Brain pericyte (primary cell): ENCODE measurements around the gene LRRC2.
"Not testable (repeated sequence)": the region's sequence is repeated elsewhere in the genome, so short reads cannot be mapped to it uniquely, and the experiment has no call there.

Source experiments
- DNase-seq: peaks from one replicate; pipeline ENCODE4 v3.0.0-alpha.2; 2012; ENCODE audit warnings: low read depth, low spot score

LRRC2 gene

DNA sequence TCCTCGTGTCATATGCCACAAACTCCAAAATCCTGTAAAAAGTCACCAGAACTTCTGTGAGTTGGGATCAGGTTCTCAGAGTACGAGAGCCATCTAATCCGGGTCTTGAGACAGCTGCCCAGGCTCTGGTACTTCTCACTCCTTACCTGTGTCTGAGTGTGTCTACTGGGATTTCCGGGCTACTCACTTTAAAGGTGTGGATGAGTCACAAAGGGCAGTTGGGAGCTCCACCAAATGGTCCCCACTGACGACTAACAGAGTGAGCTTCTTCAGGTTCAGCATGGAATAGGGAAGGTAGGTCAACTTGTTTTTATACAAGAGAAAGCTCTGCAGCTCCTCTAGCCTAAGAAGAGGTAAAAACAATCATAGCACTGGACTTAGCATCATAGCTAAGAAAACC is 38.9 kb downstream of the LRRC2 start:
- no peak for DNase-seq

GRCh38 chr3:46524832-46525231 is 41.3 kb downstream of the LRRC2 start:
- DNase-seq, result no peak

- no peak for DNase-seq
Observed at GRCh38 chr3:46524008-46524407, 42.1 kb downstream of the LRRC2 start.

DNA sequence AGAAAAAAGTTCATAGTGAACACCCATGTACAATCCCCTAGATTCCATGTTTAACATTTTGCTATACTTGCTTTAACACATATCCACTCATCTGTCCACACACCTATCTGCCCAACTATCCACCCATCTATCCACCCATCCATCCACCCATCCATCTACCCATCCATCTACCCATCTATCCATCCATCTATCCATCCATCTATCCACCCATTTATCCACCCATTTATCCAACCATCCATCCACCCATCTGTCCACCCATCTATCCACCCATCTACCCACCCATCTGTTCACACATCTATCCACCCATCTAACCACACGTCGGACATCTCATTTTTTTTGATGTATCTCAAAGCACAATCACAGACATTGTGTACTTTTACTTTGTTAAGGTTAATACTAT is 42.5 kb downstream of the LRRC2 start:
- DNase-seq, result no peak

DNA sequence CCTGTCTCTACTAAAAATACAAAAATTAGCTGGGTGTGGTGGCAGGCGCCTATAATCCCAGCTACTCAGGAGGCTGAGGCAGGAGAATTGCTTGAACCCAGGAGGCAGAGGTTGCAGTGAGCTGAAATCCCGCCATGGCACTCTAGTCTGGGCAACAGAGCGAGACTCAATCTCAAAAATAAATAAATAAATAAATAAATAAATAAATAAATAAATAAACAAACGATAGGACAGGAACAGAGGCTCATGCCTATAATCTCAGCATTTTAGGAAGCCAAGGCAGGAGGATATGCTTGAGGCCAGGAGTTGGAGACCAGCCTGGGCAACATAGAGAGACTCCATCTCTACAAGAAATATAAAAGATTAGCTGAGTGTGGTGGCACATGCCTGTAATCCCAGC is 43.9 kb downstream of the LRRC2 start:
- not testable (repeated sequence) for DNase-seq

DNA sequence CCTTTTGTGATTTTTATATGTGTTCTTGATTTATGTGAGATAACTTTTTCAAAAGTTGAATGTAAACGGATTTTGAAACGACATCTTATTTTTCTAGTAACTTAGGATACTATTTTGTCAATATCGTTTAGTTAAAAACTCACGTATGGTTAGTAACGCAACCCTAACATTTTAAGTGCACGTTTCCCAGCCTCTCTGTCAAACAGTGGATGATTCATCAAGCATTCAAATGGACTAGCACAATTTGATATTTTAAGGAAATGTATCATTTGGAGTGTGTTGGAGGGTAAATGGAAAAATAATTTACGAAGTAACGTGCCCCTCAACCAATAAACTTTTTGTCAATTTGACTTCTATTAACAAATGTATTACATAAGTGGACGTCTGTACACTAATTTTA is 45.0 kb downstream of the LRRC2 start:
- no peak for DNase-seq

GRCh38 chr3:46520531-46520930 is 45.6 kb downstream of the LRRC2 start:
- DNase-seq, result no peak

DNA sequence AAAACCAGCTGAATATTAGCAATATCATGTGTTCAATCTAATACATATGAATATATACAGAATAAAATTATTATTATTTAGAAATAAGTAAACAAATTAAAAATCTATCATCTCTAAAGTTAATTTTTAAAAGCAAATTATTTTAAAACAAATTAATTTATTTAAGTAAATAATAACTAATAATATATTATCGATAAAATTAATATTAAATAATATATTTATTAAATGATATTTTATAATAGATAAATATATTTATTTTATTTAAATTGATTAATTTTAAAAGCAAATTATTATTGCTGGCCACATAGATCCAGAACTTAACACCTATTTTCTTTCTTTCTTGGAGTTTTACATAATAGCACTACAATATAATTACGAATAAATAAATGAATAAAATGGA is 46.1 kb downstream of the LRRC2 start:
- DNase-seq, result no peak

GRCh38 chr3:46517784-46518181 is 48.3 kb downstream of the LRRC2 start:
- no peak for DNase-seq

DNA sequence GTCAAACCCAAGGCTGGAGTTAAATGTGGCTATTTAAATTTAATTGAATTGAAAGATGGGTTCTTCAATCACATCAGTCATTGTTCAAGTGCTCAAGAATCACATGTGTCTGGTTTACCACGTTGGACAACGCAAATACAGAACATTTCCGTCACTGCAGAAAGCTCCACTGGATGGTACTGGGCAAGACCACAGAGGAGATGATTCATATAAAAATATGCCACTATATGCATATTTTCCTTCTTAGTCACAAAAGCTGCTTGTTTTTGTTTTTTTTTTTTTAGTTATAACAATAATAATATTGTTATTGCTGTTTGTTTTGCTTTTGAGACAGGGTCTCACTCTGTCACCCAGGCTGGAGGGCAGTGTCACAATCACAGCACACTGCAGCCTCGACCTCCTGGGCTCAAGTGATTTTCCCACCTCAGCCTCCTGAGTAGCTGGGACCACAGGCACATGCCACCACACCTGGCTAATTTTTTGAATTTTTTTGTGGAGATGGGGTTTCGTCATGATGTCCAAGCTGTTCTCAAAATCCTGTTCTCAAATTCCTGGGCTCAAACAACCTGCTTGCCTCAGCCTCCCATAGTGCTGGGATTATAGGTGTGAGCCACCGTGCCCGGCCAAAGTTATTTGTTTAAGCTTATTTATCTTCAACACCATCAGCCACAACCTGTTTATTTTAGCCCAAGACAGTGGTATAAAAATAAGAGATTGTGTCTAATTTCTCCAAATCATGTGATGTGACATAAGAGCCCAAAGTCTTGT is 48.9 kb downstream of the LRRC2 start:
- DNase-seq, result no peak

DNA sequence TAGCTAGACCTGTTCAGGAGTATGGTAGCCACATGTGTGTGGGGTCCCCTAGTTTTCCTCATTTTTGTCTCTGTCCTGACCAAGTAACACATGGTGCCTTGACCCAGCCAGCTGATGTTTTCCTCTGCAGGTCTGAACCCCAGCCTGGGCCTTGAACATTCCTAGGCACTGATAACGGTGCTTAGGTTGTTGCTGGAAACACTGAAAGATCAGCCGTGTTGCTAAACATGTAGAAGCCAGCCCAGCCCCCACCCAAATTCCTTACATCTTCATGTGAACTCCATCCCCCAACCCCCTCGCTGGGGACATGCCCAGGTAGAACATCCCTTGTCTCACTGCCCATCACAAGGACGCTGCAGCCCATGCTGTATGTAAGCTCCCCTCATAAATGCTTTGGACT is 49.6 kb downstream of the LRRC2 start:
- no peak for DNase-seq

DNA sequence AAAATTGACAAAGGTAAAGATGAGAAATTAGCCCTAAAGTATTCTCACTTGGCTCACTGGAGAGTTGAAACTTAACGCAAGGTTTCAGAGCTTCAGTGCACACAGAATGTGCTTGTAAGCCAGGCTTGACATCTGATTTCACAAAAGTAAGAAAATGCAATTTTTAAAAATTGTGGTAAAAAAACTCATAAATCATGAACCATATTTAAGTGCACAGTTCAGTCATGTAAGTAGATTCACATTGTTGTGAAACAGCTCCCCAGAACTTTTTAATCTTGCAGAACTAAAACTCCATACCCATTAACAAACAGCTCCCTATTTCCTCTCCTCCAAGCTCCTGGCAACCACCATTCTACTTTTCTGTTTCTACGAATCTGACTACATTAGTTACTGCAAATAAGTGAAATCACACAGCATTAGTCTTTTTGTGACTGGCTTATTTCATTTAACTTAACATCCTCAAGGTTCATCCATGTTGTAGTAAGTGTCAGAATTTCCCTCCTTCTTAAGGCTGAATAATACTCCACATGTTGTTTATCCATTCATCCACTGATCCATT is 53.8 kb downstream of the LRRC2 start:
- no peak for DNase-seq

DNA sequence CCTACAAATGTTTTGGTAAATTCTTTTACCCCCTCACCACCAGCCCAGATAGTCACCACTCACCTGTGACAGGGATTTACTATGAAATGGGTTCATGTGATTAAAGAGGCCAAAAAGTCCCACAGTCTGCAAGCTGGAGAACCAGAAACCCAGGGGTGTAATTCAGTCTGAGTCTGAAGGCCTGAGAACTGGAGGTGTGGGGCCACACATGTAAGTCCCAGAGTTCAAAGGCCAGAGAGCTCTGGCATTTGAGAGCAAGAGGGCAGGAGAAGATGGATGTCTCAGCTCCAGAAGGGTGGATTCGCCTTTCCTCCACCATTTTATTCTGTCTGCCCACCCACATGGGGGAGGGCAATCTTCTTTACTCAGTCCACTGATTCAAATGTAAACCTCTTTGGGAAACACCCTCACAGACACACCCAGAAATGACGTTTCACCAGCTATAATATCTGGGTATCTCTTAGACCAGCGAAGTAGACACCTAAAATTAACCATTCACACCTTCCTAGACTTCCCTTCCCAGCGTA is 56.4 kb downstream of the LRRC2 start:
- no peak for DNase-seq

GRCh38 chr3:46508850-46509591 is 57.1 kb downstream of the LRRC2 start:
- DNase-seq, result no peak

DNA sequence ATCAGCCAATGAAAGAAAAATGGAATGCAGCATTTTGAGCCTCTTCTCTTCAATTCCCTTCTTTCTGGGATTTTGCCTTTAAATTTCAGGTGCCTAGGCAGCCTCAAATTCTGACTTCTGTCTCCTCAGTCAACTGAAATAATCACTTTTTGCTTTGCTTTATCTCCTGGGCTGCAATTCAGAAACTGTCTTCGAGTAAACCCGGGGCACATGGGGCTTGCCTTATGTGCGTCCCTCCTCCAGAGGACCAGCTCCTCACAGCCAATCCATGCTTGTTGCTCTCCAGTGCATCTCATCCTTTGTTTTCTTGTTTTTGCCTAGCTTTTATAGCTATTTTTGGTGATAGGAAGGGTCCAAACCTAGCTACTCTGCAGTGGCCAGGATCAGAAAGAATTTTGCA is 59.6 kb downstream of the LRRC2 start:
- DNase-seq, result no peak

- DNase-seq, result no peak
Observed at GRCh38 chr3:46505953-46506352, 60.1 kb downstream of the LRRC2 start.

DNA sequence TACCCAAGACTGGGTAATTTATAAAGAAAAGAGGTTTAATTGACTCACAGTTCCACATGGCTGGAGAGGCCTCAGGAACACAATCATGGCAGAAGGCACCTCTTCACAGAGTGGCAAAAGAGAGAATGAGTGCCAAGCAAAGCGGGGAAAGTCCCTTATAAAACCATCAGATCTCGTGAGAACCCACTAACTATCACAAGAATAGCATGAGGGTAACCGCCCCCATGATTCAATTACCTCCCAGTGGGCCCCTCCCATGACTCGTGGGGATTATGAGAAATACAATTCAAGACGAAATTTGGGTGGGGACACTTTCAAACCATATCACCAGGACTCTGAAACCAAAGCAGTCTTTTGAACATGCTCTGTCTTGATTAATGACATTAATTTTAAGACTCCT is 61.3 kb downstream of the LRRC2 start:
- no peak for DNase-seq

DNA sequence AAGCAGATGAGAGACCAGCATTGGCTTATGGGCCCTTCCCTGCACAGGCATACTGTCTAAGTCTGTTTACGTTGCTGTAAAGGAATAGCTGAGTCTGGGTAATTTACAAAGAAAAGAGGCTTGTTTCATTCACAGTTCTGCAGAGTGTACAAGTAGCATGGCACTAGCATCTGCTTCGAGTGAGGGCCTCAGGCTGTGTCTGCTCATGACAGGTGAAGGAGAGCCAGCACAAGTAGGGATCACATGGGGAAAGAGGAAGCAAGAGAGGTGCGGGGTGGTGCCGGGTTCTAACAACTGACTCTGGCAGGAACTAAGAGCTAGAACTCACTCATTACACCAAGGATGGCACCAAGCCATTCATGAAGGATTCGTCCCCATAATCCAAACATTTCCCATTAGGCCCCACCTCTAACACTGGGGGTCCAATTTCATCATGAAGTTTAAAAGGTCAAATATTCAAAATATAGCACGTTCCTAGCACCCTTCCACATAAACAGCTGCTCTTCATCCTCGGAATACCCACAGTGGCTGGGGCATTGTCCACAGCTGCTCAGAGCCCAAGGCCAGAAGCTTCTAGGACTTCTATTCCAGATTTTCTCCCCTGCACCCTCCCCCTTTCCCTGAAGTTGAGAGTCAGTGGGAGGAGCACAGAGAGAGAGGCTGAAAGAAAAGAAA is 62.8 kb downstream of the LRRC2 start:
- DNase-seq, result no peak

DNA sequence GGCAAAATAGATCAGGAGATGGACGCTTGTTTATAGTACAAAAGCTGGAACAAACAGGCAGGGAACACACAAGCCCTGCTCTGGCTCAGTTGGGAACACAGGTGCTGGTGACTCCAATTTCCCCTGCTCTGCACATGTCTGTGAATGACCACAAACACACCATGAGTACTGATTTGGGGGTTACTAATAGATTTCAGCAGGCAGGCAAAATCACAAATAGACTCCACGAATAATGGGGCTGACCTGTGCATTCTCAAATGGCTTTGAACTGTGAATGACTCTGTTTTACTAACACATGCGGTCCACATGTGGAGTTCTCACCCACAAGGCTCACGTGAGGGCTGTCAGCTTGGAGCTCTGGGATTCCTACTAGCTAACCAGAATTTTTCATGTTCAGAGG is 64.4 kb downstream of the LRRC2 start:
- DNase-seq, result no peak

DNA sequence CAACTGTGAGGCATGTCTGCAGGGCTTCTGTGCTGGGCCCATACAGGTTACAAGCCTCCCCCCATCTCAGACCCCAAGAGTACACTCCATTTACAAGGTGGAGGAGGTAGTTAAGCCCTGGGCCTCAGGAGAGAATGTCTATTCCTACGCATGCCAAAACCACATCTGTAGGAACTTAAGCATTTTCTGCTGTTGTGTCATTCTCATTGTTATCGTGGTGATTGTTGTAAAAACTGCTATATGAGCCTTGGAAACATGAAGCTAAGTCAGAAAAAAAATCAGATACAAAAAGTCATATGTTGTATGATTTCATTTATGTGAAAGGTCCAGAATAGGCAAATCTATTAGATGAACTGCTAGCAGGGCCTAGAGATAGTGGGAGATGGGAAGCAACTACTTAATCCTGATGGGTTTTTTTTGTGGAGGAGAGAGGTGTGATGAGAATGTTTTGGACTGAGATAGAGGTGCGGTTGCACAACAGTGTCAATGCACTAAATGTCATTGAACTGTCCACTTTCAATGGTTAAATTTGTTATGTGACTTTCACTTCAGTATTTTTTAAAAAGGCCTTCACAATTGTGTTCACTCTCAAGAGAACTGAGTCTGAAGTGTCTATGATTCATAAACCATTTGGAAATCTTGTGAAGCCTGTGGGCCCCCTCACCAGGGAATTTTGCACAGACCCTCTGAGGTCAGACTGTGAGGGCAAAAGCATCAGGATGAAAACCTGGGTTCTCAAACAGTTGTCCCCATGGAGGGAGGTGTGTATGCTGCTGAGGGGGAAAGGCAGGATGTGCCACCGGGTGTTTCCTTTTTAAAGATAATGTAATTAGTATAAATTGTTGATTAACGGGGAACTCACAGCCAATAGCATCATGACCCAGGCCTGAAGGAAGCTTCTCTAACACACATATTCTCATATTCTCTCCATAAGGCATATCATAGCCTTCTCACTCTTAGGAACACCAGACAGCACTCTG is 65.2 kb downstream of the LRRC2 start:
- DNase-seq, result no peak

GRCh38 chr3:46498916-46499519 is 67.1 kb downstream of the LRRC2 start:
- DNase-seq, result no peak
